OCI-LY7 (cell line): ENCODE measurements around the gene PKIB.

Experiments used
- CTCF ChIP-seq: fragments of 200-600 bp; sonication (generic); conservative IDR thresholded peaks from 2 replicates; pipeline ENCODE4 v1.5.1; 2014; ENCODE audit warnings: mild to moderate bottlenecking, antibody characterized with exemption, low read length, moderate library complexity, mixed read lengths
- EZH2phosphoT487 ChIP-seq: fragments of 200-600 bp; sonication (generic); IDR thresholded peaks from 2 replicates; pipeline ENCODE4 v1.6.1; 2018; ENCODE audit warnings: low read depth, borderline replicate concordance, mild to moderate bottlenecking, mixed run types, antibody characterized with exemption, low read length, moderate library complexity, mixed read lengths

- TF ChIP-seq CTCF, result no peak
- TF ChIP-seq EZH2phosphoT487, result no peak
These were observed 11.4 kb downstream of the PKIB start for GRCh38 chr6:122621638-122622037.
